HepG2 (cell line): Measurements from ENCODE around the gene GCNT3. TPM values are rescaled to one million over a fixed set of nuclear protein-coding genes. Genes with fewer than 3 reads are reported as not detected.

Source experiments
- CBX5 ChIP-seq: sonication (generic); formaldehyde crosslinking; IDR thresholded peaks from 2 replicates; pipeline ENCODE4 v1.4.0; 2020; ENCODE audit warnings: missing genetic modification reagents, borderline replicate concordance
- CREB1 ChIP-seq, 2 experiments: fragments of 450-650 bp in 1 of 2; IDR thresholded peaks; 2 replicates each; pipeline ENCODE4 v1.6.1; 2016 to 2017; ENCODE audit warnings: control low read depth in 1 of 2, mild to moderate bottlenecking in 1 of 2, missing compliant biosample characterization in 1 of 2, missing genetic modification characterization in 1 of 2
- EEA1 ChIP-seq: sonication (generic); formaldehyde crosslinking; IDR thresholded peaks from 2 replicates; pipeline ENCODE4 v1.5.1; 2020; ENCODE audit warnings: mild to moderate bottlenecking, missing genetic modification reagents, borderline replicate concordance
- ESRRA ChIP-seq: sonication (generic); formaldehyde crosslinking; IDR thresholded peaks from 2 replicates; pipeline ENCODE4 v1.5.1; 2020; ENCODE audit warnings: mild to moderate bottlenecking, low read depth, missing genetic modification reagents
- GABPB1 ChIP-seq: IDR thresholded peaks from 2 replicates; pipeline ENCODE4 v1.6.1; 2016; ENCODE audit warnings: mild to moderate bottlenecking, missing genetic modification reagents, moderate library complexity, missing compliant biosample characterization
- GTF3A ChIP-seq: sonication (generic); formaldehyde crosslinking; conservative IDR thresholded peaks from 2 replicates; pipeline ENCODE4 v1.4.0; 2020; ENCODE audit warnings: mild to moderate bottlenecking, missing genetic modification reagents
- KIAA2018 ChIP-seq: sonication (generic); formaldehyde crosslinking; IDR thresholded peaks from 2 replicates; pipeline ENCODE4 v1.5.0; 2020; ENCODE audit warnings: mild to moderate bottlenecking, missing genetic modification reagents, borderline replicate concordance
- MAFG ChIP-seq: sonication (generic); formaldehyde crosslinking; IDR thresholded peaks from 2 replicates; pipeline ENCODE4 v1.5.1; 2020; ENCODE audit warnings: mild to moderate bottlenecking, missing genetic modification reagents
- TSC22D2 ChIP-seq: sonication (generic); formaldehyde crosslinking; IDR thresholded peaks from 2 replicates; pipeline ENCODE4 v1.5.1; 2020; ENCODE audit warnings: missing genetic modification reagents, mild to moderate bottlenecking, borderline replicate concordance
- ZFP41 ChIP-seq: sonication (generic); formaldehyde crosslinking; IDR thresholded peaks from 2 replicates; pipeline ENCODE4 v1.4.0; 2020; ENCODE audit warnings: mild to moderate bottlenecking, missing genetic modification reagents, borderline replicate concordance
- ZNF441 ChIP-seq: sonication (generic); formaldehyde crosslinking; IDR thresholded peaks from 2 replicates; pipeline ENCODE4 v1.7.0; 2021; ENCODE audit warnings: missing genetic modification reagents, borderline replicate concordance
- ZNF543 ChIP-seq: sonication (generic); formaldehyde crosslinking; IDR thresholded peaks from 2 replicates; pipeline ENCODE4 v1.4.0; 2020; ENCODE audit warnings: mild to moderate bottlenecking, missing genetic modification reagents
- ZNF549 ChIP-seq: sonication (generic); formaldehyde crosslinking; IDR thresholded peaks from 2 replicates; pipeline ENCODE4 v1.5.0; 2020; ENCODE audit warnings: missing genetic modification reagents
- ZNF563 ChIP-seq: sonication (generic); formaldehyde crosslinking; IDR thresholded peaks from 2 replicates; pipeline ENCODE4 v1.8.0; 2022; ENCODE audit warnings: mild to moderate bottlenecking, moderate library complexity, missing genetic modification reagents
- ZNF598 ChIP-seq: sonication (generic); formaldehyde crosslinking; IDR thresholded peaks from 2 replicates; pipeline ENCODE4 v1.5.1; 2020; ENCODE audit warnings: mild to moderate bottlenecking, missing genetic modification reagents, borderline replicate concordance
- ZNF672 ChIP-seq: sonication (generic); formaldehyde crosslinking; IDR thresholded peaks from 2 replicates; pipeline ENCODE4 v1.8.1; 2022; ENCODE audit warnings: missing genetic modification reagents
- ZNF75D ChIP-seq: sonication (generic); formaldehyde crosslinking; IDR thresholded peaks from 2 replicates; pipeline ENCODE4 v1.8.1; 2023; ENCODE audit warnings: missing genetic modification reagents, mild to moderate bottlenecking, borderline replicate concordance
- ZNF770 ChIP-seq: sonication (generic); formaldehyde crosslinking; IDR thresholded peaks from 2 replicates; pipeline ENCODE4 v1.5.0; 2020; ENCODE audit warnings: mild to moderate bottlenecking, missing genetic modification reagents
- ZNF792 ChIP-seq: IDR thresholded peaks from 2 replicates; pipeline ENCODE4 v1.6.1; 2016
- polyA plus RNA-seq, 8 experiments: library from polyadenylated mRNA; depleted of rRNA in 3 of 8; stranded (reverse) in 7 of 8; unstranded in 1 of 8; fragments of >200 nt; fragmentation: Illumina TruSeq in 4 of 8; extraction: Trizol in 4 of 8; gene quantifications; 2 replicates each; pipeline versions ENCODE4 v1.2.1 to v1.2.3, GENCODE V29; 2011 to 2016; ENCODE audit warnings: low read depth in 4 of 8, missing spikeins in 1 of 8, mixed read lengths in 1 of 8; ENCODE audit not compliant: insufficient read depth in 1 of 8
- total RNA-seq, 5 experiments: library from RNA; depleted of rRNA; stranded (reverse); fragments of >200 nt; fragmentation: Illumina TruSeq; extraction: Trizol; gene quantifications; 2 replicates each; pipeline ENCODE4 v1.2.3, GENCODE V29; 2016; ENCODE audit warnings: low read depth in 1 of 5

GCNT3 gene
- total and polyA plus RNA-seq, 2 of the 13 experiments (the other 11 are each of a cell fraction or from before 2014, with no cell fraction given), result 6.8 to 9.8 TPM

- peak; percentile 43; the same call in 1 of the 2 replicates for TF ChIP-seq ZNF770 (CRISPR knock-in tag)
- no peak for TF ChIP-seq ZNF563 (CRISPR knock-in tag)
- no peak for TF ChIP-seq ESRRA (CRISPR knock-in tag)
- TF ChIP-seq ZNF792, result no peak
- TF ChIP-seq KIAA2018, result no peak
- TF ChIP-seq ZNF672 (CRISPR knock-in tag), result no peak
- TF ChIP-seq GTF3A (CRISPR knock-in tag), result no peak
- no peak for TF ChIP-seq ZNF598 (CRISPR knock-in tag)
- TF ChIP-seq TSC22D2 (CRISPR knock-in tag), result no peak
- TF ChIP-seq ZNF543, result no peak
- TF ChIP-seq GABPB1 (CRISPR knock-in tag), result no peak
- TF ChIP-seq ZNF75D (CRISPR knock-in tag), result no peak
- no peak for TF ChIP-seq ZNF441 (CRISPR knock-in tag)
- TF ChIP-seq ZFP41, result no peak
- no peak for TF ChIP-seq CBX5 (CRISPR knock-in tag)
- TF ChIP-seq MAFG (CRISPR knock-in tag), result no peak
- no peak for TF ChIP-seq ZNF549 (CRISPR knock-in tag)
- TF ChIP-seq CREB1 (IDR thresholded peaks at IDR 0.05), result peak; percentile 33; the same call in 1 of the 2 replicates
- TF ChIP-seq CREB1 (CRISPR knock-in tag; IDR thresholded peaks at IDR 0.05), result no peak
- TF ChIP-seq EEA1 (CRISPR knock-in tag), result no peak
Measured at GRCh38 chr15:59595434-59595915, 16.1 kb upstream of the GCNT3 start (continued).
